ENCODE measurements around the gene AGBL1. TPM values are rescaled to one million over a fixed set of nuclear protein-coding genes. Genes with fewer than 3 reads are reported as not detected.

The AGBL1 gene
- total RNA-seq, 2 donors from 2014 or later: not detected

GRCh38 chr15:86247249-86247955, 167.7 kb downstream of the AGBL1 start:
- Histone ChIP-seq H3K4me3 (no peak overlapping the region), H3K4me1 (ENCODE audit: control insufficient read depth in 1 of 2, low read depth in 2 of 2) (no peaks in the 10 kb centered on the region), H3K36me3 (no peaks in the 10 kb centered on the region), H3K27ac (no peak overlapping the region), H3K27me3 (replicated peaks; ENCODE audit: insufficient read depth) (no peaks in the 10 kb centered on the region), H3K9me3 (no peaks in the 10 kb centered on the region)
- ATAC-seq (ENCODE audit: insufficient number of reproducible peaks, low FRiP score, low read depth) (no peak), DNase-seq (ENCODE audit: low spot score) (no peak)
- TF ChIP-seq CTCF (IDR thresholded peaks at IDR 0.05): no peak

DNA sequence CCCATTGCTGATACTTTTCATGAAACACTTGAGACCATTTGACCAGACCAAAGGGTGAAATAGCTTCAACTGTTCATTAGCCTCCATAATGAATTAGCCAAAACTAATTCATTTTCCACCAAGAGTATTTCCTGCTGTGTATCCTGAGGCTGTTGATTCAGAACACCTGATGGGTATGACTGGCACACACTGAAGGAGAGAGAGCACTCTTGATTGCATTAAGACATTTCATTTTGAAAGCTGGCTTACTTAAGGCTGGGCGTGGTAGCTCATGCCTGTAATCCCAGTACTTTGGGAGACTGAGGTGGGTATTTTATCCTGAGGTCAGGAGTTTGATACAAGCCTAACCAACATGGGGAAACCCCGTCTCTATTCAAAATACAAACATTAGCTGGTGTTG, 175.6 kb downstream of the AGBL1 start:
- H3K4me1 ChIP-seq (ENCODE audit: control insufficient read depth in 1 of 2, low read depth in 2 of 2): no peaks in the 10 kb centered on the region
- H3K27ac ChIP-seq: no peak overlapping the region
- no peaks in the 10 kb centered on the region for H3K9me3 ChIP-seq
- ATAC-seq (ENCODE audit: insufficient number of reproducible peaks, low FRiP score, low read depth) (no peak), DNase-seq (ENCODE audit: low spot score) (no peak)
- H3K4me3 ChIP-seq: no peak overlapping the region
- H3K27me3 ChIP-seq (replicated peaks; ENCODE audit: insufficient read depth): no peaks in the 10 kb centered on the region
- no peak for TF ChIP-seq CTCF (IDR thresholded peaks at IDR 0.05)
- no peaks in the 10 kb centered on the region for H3K36me3 ChIP-seq

GRCh38 chr15:86256628-86257027, 177.0 kb downstream of the AGBL1 start:
- no peak overlapping the region for H3K27ac ChIP-seq
- no peak overlapping the region for H3K4me3 ChIP-seq
- TF ChIP-seq CTCF (IDR thresholded peaks at IDR 0.05): no peak
- ATAC-seq (ENCODE audit: insufficient number of reproducible peaks, low FRiP score, low read depth) (no peak), DNase-seq (ENCODE audit: low spot score) (no peak)
- no peaks in the 10 kb centered on the region for H3K9me3 ChIP-seq
- no peaks in the 10 kb centered on the region for H3K4me1 ChIP-seq (ENCODE audit: control insufficient read depth in 1 of 2, low read depth in 2 of 2)
- no peaks in the 10 kb centered on the region for H3K36me3 ChIP-seq
- H3K27me3 ChIP-seq (replicated peaks; ENCODE audit: insufficient read depth): no peaks in the 10 kb centered on the region

- no peak for ATAC-seq (ENCODE audit: insufficient number of reproducible peaks, low FRiP score, low read depth)
- no peak overlapping the region for H3K4me3 ChIP-seq
- H3K4me1 ChIP-seq (ENCODE audit: control insufficient read depth in 1 of 2, low read depth in 2 of 2): no peaks in the 10 kb centered on the region
- H3K27me3 ChIP-seq (replicated peaks; ENCODE audit: insufficient read depth): no peaks in the 10 kb centered on the region
- TF ChIP-seq CTCF (IDR thresholded peaks at IDR 0.05): no peak
- DNase-seq (ENCODE audit: low spot score): no peak
- H3K9me3 ChIP-seq: no peaks in the 10 kb centered on the region
- H3K27ac ChIP-seq: no peak overlapping the region
- H3K36me3 ChIP-seq: no peaks in the 10 kb centered on the region
These were observed 179.9 kb downstream of the AGBL1 start for GRCh38 chr15:86259589-86259988.

DNA sequence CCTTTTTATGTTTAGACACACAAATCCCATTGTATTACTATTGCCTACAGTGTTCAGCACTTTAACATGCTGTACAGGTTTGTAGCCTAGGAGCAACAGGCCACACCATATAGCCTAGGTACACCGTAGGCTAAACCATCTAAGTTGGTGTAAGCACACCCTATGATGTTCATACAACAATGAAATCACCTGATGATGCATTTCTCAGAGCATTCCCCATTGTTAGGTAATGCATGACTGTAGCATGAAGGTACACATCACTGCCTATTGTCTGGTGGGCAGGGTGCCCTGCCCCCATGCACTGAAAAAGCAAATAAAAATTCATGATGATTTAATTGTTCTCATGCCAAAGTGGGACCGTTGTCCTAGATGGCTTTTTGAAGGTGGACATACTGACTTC, 183.6 kb downstream of the AGBL1 start:
- H3K27ac ChIP-seq: no peak overlapping the region
- DNase-seq (ENCODE audit: low spot score) (no peak), ATAC-seq (ENCODE audit: insufficient number of reproducible peaks, low FRiP score, low read depth) (no peak)
- H3K27me3 ChIP-seq (replicated peaks; ENCODE audit: insufficient read depth): no peaks in the 10 kb centered on the region
- no peak for TF ChIP-seq CTCF (IDR thresholded peaks at IDR 0.05)
- H3K4me1 ChIP-seq (ENCODE audit: control insufficient read depth in 1 of 2, low read depth in 2 of 2): no peaks in the 10 kb centered on the region
- H3K4me3 ChIP-seq: no peak overlapping the region
- no peaks in the 10 kb centered on the region for H3K36me3 ChIP-seq
- H3K9me3 ChIP-seq: no peaks in the 10 kb centered on the region

All from thoracic aorta (tissue), 2 donors.